Medulla oblongata (tissue), 1 donor: ENCODE data around the gene IQGAP2.
"Not testable (repeated sequence)": the region's sequence is repeated elsewhere in the genome, so short reads cannot be mapped to it uniquely, and the experiment has no call there.

Experiments
- DNase-seq: peaks from one replicate; pipeline ENCODE4 v3.0.0-alpha.2; 2015; ENCODE audit errors: extremely low spot score

The IQGAP2 gene

GRCh38 chr5:76565009-76565408 lies 161.9 kb downstream of the IQGAP2 start:
- DNase-seq: no peak

- DNase-seq: no peak
Observed at GRCh38 chr5:76570153-76570552, 167.1 kb downstream of the IQGAP2 start.

- DNase-seq: no peak
Observed at GRCh38 chr5:76571559-76571958, 168.5 kb downstream of the IQGAP2 start.

GRCh38 chr5:76576450-76576849 lies 173.4 kb downstream of the IQGAP2 start:
- no peak for DNase-seq

- no peak for DNase-seq
Observed at GRCh38 chr5:76576996-76577395, 173.9 kb downstream of the IQGAP2 start.

GRCh38 chr5:76579166-76579937 lies 176.3 kb downstream of the IQGAP2 start:
- no peak for DNase-seq

GRCh38 chr5:76580981-76581380 lies 177.9 kb downstream of the IQGAP2 start:
- no peak for DNase-seq

- peak; percentile 65 for DNase-seq
Observed at GRCh38 chr5:76582230-76583162, 179.4 kb downstream of the IQGAP2 start.

GRCh38 chr5:76583163-76584047 lies 180.3 kb downstream of the IQGAP2 start:
- no peak for DNase-seq

- no peak for DNase-seq
Observed at GRCh38 chr5:76585783-76586217, 182.7 kb downstream of the IQGAP2 start.

GRCh38 chr5:76586531-76586930 lies 183.4 kb downstream of the IQGAP2 start:
- DNase-seq: no peak

GRCh38 chr5:76590027-76590426 lies 186.9 kb downstream of the IQGAP2 start:
- no peak for DNase-seq

GRCh38 chr5:76591366-76591765 lies 188.3 kb downstream of the IQGAP2 start:
- DNase-seq: no peak

GRCh38 chr5:76592692-76593091 lies 189.6 kb downstream of the IQGAP2 start:
- DNase-seq: no peak

- DNase-seq: no peak
Observed at GRCh38 chr5:76594107-76594506, 191.0 kb downstream of the IQGAP2 start.

- no peak for DNase-seq
Observed at GRCh38 chr5:76595755-76596481, 192.8 kb downstream of the IQGAP2 start.

- DNase-seq: no peak
Observed at GRCh38 chr5:76598531-76598930, 195.4 kb downstream of the IQGAP2 start.

GRCh38 chr5:76600716-76601115 lies 197.6 kb downstream of the IQGAP2 start:
- no peak for DNase-seq

- peak; percentile 80 for DNase-seq
Observed at GRCh38 chr5:76601470-76601869, 198.4 kb downstream of the IQGAP2 start.

- no peak for DNase-seq
Observed at GRCh38 chr5:76602094-76602726, 199.1 kb downstream of the IQGAP2 start.

GRCh38 chr5:76603991-76604390 lies 200.9 kb downstream of the IQGAP2 start:
- not testable (repeated sequence) for DNase-seq
